ENCODE results near the gene PPM1N. TPM values are rescaled to one million over a fixed set of nuclear protein-coding genes. Genes with fewer than 3 reads are reported as not detected.

The PPM1N gene
- polyA plus RNA-seq, 1 experiment = 1.2 TPM

- ChIA-PET CTCF (interaction anchor here (0.9 to 23.1 kb wide), 3 partner anchors 12 to 153 kb away, joined by 3 to 764 read pairs (median 50); partner anchors contain the start of gene ERCC1), POLR2A (no interaction called here)
- no peak for TF ChIP-seq CTCF (IDR thresholded peaks at IDR 0.05; ENCODE audit: insufficient read depth, low read depth, low read length)
- Histone ChIP-seq H3K27me3 (ENCODE audit: control insufficient read depth, insufficient read depth, low read length) (no peaks in the 10 kb centered on the region), H3K4me3 (ENCODE audit: low read depth, low read length) (no peak overlapping the region), H3K36me3 (ENCODE audit: control insufficient read depth, insufficient read depth, low read length) (peaks cover 2% of the 10 kb centered on the region; the same call in 1 of the 2 replicates)
- DNase-seq (ENCODE audit: low read depth) = no peak
These were observed 9.5 kb upstream of the PPM1N start for GRCh38 chr19:45488708-45489107.

- DNase-seq (ENCODE audit: low read depth) = no peak
- POLR2A ChIA-PET = no interaction called here
- CTCF ChIA-PET = interaction anchor here (0.9 to 23.1 kb wide), 3 partner anchors 12 to 152 kb away, joined by 3 to 764 read pairs (median 50); partner anchors contain the start of gene ERCC1
- peaks cover 2% of the 10 kb centered on the region; the same call in 1 of the 2 replicates for H3K36me3 ChIP-seq (ENCODE audit: control insufficient read depth, insufficient read depth, low read length)
- H3K27me3 ChIP-seq (ENCODE audit: control insufficient read depth, insufficient read depth, low read length) = no peaks in the 10 kb centered on the region
- TF ChIP-seq CTCF (IDR thresholded peaks at IDR 0.05; ENCODE audit: insufficient read depth, low read depth, low read length) = no peak
- no peak overlapping the region for H3K4me3 ChIP-seq (ENCODE audit: low read depth, low read length)
These were observed 8.9 kb upstream of the PPM1N start for GRCh38 chr19:45489216-45489855.

GRCh38 chr19:45492137-45492626 is 6.1 kb upstream of the PPM1N start:
- Histone ChIP-seq H3K36me3 (ENCODE audit: control insufficient read depth, insufficient read depth, low read length) (peaks cover 2% of the 10 kb centered on the region; the same call in 1 of the 2 replicates), H3K4me3 (ENCODE audit: low read depth, low read length) (peak overlapping the region; percentile 75), H3K27me3 (ENCODE audit: control insufficient read depth, insufficient read depth, low read length) (no peaks in the 10 kb centered on the region)
- no peak for TF ChIP-seq CTCF (IDR thresholded peaks at IDR 0.05; ENCODE audit: insufficient read depth, low read depth, low read length)
- DNase-seq (ENCODE audit: low read depth) = no peak
- CTCF ChIA-PET = interaction anchor here (1.1 to 23.1 kb wide), 4 partner anchors 14 to 154 kb away, joined by 3 to 764 read pairs (median 6); partner anchors contain the start of gene ERCC1
- POLR2A ChIA-PET = no interaction called here

- POLR2A ChIA-PET = no interaction called here
These were observed 5.4 kb upstream of the PPM1N start for GRCh38 chr19:45492627-45493470.

More at GRCh38 chr19:45492627-45493470, 5.4 kb upstream of the PPM1N start:
- CTCF ChIA-PET = interaction anchor here (0.6 to 23.1 kb wide), 11 partner anchors 7 to 153 kb away, joined by 3 to 764 read pairs (median 3); partner anchors contain the start of gene ERCC1
- DNase-seq (ENCODE audit: low read depth) = peak; percentile 47
- H3K36me3 ChIP-seq (ENCODE audit: control insufficient read depth, insufficient read depth, low read length) = peaks cover 2% of the 10 kb centered on the region; the same call in 1 of the 2 replicates
- TF ChIP-seq CTCF (IDR thresholded peaks at IDR 0.05; ENCODE audit: insufficient read depth, low read depth, low read length) = no peak
- peak overlapping the region; percentile 75 for H3K4me3 ChIP-seq (ENCODE audit: low read depth, low read length)
- H3K27me3 ChIP-seq (ENCODE audit: control insufficient read depth, insufficient read depth, low read length) = no peaks in the 10 kb centered on the region
